CD4-positive, alpha-beta T cell treated with Interferon alpha-2 for 1 hour (primary cell): ENCODE data around the gene CABYR.
"Not testable (repeated sequence)": the region's sequence is repeated elsewhere in the genome, so short reads cannot be mapped to it uniquely, and the experiment has no call there.

Source experiments
- DNase-seq, 2 donors: peaks; one replicate each; pipeline ENCODE4 v3.0.0-alpha.2; 2020 to 2022

Gene CABYR

DNA sequence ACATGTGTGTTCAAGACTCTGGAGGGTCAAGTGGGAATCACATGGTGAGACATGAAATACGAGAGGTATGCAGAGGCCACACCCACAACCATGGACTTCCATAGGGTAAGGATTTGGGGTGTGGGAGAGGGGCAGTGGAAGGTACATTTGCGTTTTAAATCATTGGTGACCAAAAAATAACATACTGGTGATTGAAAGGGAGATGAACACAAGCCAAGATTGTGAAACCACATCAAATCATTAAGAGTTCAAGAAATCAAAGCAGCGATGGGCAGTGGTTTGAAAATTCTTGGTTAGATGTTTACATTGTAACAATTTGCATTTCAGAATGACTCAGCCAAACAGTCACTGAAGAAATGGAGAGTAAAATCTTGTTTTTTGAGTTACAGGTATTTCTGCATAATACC is 1.9 kb upstream of the CABYR start:
- no peak for DNase-seq

DNA sequence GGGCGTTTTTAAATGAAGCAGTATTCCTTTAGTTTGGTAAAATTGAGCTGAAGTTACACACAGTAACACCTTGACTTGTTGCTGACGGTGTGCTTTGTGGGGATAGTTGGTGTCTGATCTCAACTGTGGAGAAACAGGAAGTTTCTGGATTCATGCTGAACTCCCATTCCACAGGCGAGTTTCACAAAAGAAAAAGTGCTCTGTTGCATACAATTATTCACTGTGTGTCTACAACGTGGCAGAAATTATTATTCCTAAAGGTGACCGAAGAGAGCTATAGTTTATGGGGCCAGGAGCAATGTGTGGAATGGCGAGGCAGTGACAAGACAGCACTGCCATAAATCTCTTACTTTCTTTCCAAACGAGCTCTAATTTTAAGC is 463 bp upstream of the CABYR start:
- DNase-seq: no peak

DNA sequence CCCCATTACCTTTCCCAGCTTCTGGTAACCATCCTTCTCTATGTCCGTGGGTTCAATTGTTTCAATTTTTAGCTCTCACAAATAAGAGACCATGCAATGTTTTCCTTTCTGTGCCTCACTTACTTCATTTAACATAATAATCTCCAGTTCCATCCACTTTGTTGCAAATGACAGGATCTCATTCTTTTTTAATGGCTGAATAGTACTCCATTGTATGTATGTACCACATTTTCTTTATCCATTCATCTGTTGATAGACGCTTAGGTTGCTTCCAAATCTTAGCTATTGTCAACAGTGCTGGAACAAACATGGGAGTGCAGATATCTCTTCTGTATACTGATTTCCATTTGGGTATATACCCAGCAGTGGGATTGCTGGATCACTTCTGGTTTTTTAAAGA is 1.8 kb downstream of the CABYR start:
- no peak for DNase-seq

GRCh38 chr18:24142376-24142775 is 3.5 kb downstream of the CABYR start:
- DNase-seq: no peak

DNA sequence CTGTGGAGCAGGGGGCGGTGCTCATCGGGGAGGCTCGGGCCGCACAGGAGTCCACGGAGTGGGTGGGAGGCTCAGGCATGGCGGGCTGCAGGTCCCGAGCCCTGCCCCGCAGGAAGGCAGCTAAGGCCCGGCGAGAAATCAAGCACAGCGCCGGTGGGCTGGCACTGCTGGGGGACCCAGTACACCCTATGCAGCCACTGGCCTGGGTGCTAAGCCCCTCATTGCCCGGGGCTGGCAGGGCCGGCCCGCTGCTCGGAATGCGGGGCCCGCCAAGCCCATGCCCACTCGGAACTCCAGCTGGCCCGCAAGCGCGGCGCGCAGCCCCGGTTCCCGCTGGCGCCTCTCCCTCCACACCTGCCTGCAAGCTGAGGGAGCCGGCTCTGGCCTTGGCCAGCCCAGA is 10.7 kb downstream of the CABYR start:
- DNase-seq: not testable (repeated sequence)

GRCh38 chr18:24153397-24153796 is 14.5 kb downstream of the CABYR start:
- no peak for DNase-seq

DNA sequence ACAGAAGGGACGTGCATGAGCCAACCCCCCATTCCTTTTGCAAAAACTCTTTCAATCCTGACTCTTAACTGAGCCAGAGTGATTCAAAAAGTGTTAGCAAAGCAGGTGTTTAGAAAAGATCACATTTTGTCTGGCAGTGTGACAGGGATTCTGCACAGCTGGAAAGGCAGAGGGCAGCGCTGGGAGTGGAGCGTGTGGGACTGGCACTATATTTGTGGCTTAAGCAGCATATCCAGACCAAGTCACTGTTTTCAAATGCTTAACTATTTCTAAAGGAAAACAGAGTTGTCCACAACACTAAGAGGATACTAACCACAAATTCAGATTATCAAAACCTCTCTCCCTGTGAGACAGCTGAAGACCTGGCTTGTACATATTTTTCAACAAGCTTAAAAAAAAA is 19.0 kb downstream of the CABYR start:
- DNase-seq: no peak

- no peak for DNase-seq
Measured at GRCh38 chr18:24160086-24160485, 21.2 kb downstream of the CABYR start.

DNA sequence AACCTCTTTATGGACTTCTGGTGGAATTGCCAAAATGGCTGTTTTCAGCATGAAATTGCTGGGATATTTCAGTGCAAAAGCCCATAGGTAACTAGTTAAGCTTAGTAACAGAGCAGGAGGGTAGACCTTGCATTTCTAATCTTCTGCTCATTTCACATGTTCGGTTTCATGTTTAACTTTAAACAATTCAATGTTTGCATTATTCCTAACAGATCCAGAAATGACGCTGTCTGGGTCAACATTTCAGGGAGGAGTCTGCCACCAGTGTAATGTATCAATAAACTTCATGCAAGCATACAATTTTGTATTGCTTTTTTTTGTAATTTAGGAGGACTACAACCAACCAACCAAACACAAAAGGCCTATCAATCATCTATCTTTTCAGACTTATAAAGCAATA is 22.4 kb downstream of the CABYR start:
- DNase-seq: no peak

- DNase-seq: no peak
Measured at GRCh38 chr18:24168496-24168895, 29.6 kb downstream of the CABYR start.

DNA sequence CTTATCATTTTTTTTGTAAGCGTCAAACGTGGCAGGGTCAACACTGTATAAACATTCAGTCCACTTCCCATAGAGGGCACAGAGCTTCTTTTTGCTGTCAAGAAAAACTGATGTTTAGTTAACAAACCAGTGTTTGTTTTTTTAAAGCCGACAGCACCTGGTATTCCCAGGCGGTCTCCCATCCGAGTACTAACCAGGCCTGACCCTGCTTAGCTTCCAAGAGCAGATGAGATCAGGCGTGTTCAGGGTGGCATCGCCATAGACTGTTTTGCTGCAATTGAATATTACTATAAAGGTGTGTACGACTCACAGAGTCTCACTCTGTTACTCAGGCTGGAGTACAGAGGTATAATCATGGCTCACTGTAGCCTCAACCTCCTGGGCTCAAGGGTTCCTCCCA is 31.5 kb downstream of the CABYR start:
- peak in 1 of 2 donors; percentile 1 for DNase-seq

DNA sequence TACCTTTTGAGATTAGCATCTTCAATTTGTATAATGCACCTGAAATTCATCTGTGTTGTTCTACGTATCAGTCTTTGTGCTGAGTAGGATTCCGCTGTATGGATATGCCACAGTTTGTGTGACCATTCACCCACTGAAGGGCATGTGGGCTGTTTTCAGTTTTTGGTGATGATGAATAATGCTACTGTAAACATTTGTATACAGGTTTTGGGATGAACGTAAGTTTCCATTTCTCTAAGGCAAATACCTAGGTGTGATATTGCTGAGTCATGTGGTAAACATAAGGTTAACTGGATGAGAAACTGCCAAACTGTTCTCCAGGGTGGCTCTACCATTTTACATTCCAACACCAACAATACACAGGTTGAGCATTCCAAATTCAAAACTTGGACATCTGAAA is 35.1 kb downstream of the CABYR start:
- no peak for DNase-seq

DNA sequence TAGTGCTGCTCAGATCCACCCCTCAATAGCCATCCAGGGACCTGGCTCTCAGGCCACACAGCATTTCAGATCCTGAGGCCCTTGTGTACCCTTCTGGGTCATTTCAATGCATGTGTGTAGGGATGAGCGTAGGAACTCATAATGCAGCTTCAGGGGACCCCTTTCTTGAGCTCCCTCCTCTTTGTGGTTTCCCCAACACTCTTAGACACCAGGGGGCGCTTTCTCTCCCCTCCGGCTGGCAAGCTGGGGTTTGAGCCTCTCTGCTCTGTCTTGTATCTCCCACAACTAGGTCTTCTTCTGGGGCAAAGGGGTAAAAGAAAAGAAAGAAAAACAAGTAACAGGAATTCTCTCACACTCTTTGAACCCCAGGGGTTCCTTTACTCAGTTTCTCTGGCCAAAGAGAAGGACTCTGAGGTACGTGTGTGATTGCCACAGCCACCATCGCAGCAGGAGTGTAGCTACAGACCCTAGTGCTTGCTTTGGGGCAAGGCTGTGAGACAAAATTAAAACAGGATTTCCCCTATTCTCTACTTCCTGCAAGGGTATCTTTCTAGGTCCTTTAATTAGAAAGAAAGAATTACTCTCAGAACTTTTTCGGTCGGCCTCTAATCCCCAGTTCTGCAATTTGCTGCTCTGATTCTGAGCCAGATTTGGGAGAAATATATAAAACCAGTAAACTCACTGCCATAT is 38.0 kb downstream of the CABYR start:
- DNase-seq: peak; percentile 27 to 47

- DNase-seq: no peak
Measured at GRCh38 chr18:24177499-24178133, 38.8 kb downstream of the CABYR start.

- DNase-seq: no peak
Measured at GRCh38 chr18:24180048-24180447, 41.2 kb downstream of the CABYR start.

DNA sequence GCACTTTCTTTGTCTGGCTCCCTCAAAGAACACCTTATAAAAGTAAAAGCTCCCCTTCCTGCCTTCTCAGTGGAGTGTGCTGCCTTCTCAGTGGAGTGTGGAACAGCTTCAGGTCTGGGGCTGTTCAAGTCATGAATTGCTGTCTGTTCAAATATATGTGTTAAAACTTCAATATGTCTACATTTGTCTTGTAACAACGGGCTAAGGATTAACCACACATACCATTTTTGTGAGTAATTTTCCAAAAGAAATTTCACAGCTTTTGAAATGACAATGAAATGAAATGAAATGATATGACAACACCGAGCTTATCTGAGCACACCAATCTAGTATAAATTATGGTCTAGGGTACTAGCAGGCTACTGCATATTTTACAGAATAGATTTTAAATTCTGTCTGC is 42.9 kb downstream of the CABYR start:
- DNase-seq: no peak

DNA sequence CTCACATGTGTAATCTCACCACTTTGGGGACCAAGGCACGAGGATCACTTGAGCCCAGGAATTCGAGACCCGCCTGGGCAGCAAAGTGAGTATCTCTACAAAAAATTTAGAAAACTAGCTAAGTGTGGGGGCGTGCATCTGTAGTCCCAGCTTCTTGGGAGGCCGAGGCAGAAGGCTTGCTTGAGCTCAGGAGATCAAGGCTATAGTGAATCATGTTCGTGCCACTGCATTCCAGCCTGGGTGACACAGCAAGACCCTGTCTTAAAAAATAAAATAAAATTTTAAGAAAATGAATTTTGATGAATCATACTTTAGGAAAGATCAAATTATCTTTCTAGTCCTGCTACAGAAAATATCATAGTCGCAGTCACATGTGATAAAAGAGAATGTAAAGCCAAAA is 46.9 kb downstream of the CABYR start:
- no peak for DNase-seq

DNA sequence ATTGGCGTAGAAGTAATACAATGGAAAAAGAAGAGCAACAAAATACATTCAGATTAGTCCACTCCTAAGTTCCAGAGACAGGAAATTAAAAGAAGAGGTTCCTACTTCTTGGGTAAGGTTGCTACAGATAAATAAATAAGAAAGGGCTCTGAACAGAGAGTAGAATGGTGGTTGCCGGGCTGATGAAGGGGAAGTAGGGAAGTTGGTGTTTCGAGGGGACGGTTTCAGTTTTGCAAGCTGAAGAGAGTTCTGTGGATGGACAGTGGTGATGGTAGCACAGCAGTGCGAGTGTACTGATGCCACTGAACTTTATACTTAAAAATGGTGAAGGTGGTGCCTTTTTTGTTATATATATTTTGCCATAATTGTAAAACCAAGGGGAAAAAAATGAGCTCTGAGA is 48.2 kb downstream of the CABYR start:
- no peak for DNase-seq

GRCh38 chr18:24187689-24188088 is 48.8 kb downstream of the CABYR start:
- no peak for DNase-seq

GRCh38 chr18:24188120-24188519 is 49.3 kb downstream of the CABYR start:
- DNase-seq: no peak

- no peak for DNase-seq
Measured at GRCh38 chr18:24189007-24189528, 50.2 kb downstream of the CABYR start.

DNA sequence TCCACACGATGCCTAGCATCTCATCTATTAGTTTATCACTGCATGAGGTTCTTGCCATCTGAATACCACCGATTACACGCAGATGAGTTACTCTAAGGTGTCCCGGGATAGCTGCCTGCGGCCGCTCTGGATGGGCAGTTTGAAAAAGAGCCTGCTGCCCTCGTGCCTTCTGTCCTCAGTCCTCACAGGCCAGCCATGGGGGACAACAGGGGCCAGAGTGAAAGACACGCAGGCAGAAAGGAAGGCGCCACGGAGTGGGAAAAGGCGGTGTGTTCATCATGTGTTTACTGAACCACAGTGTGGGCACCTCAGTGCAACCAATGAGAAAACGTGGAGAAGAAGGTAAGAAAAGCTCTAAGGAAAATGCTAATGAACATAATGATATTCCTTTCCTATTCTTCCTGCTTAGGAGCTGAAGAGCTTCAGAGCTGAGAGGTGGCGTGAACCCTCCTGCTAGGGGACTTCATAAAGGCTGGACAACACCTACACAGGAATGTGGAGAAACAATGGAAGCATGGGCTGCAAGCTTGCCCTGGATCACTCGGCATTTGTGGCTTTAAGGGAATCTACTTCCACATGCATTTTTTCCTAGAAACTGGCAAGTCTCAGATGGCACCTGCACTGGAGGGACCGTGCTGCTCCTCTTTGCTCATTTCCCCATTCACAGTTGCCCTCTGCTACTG is 50.9 kb downstream of the CABYR start:
- no peak for DNase-seq

GRCh38 chr18:24190590-24190989 is 51.7 kb downstream of the CABYR start:
- no peak for DNase-seq
